ENCODE data around the gene NPIPA3.
"Not testable (repeated sequence)": the region's sequence is repeated elsewhere in the genome, so short reads cannot be mapped to it uniquely, and the experiment has no call there.

Gene NPIPA3

DNA sequence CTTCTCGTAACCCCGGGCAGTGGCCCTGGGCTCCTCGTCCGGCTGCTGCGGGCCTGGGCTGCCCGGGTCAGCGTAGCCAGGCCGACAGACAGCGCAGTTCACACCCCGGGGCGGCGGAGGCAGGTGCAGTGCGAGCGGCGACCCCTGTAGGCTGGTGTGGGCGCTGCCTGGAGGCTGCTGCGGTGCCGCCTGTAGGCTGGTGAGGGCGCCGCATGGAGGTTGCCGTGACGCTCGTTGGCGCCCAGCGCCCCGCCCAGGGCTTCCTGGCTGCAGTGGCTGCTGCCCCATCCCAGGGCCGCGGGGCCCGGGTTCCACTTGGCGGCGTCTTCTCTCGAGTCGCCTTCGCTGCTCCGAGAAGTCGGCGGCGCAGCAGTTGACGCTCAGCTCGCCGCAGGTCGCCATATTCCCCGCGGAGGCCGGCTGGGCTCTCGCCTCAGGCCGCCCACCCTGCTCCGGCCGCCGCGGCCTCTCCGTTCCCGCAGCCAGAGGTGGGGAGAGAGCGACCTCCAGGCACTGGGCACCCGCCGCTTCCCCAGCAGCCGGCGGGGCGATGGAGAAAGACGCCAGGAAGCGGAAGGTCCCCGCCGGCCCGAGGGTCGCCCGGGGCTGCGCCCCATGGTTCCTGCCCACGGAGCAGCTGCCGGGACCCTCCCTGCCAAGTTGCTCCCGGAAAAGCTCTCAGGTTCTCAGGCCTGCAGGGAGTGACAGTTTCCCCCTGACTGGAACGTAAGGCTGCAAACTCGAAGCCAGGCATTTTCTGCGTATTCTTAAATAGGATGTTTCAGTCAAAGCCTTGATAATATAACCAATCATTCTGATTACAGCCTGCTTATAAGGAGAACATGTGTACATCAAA, at the start of gene NPIPA3:
Gene NPIPA3 (plus strand): TSS at position 256 of the 856 bp plus-strand sequence. CDS start 5,533 bp downstream, outside the sequence.
- DNase-seq (ENCODE audit: low read depth in 2 of 2): not testable (repeated sequence)

DNA sequence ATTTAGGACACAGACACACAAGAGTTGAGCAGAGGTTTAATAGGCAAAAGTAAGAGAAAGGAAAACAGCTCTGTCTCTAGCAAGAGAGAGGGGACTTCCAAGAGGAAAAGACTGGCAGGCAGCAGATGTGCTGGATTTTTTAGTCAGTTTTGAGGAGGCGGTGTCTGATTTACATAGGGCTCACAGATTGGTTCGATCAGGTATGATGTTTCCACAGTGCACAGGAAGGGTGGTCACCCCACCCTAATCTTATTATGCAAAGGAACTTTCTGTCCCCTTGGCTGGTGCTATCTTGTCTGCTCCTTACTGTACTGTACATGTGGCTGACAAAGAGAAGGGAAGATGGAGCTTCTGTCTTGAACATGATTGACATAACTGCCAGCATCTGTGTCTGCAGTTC, 45.1 kb upstream of the NPIPA3 start:
- DNase-seq (ENCODE audit: low read depth in 2 of 2): no peak

DNA sequence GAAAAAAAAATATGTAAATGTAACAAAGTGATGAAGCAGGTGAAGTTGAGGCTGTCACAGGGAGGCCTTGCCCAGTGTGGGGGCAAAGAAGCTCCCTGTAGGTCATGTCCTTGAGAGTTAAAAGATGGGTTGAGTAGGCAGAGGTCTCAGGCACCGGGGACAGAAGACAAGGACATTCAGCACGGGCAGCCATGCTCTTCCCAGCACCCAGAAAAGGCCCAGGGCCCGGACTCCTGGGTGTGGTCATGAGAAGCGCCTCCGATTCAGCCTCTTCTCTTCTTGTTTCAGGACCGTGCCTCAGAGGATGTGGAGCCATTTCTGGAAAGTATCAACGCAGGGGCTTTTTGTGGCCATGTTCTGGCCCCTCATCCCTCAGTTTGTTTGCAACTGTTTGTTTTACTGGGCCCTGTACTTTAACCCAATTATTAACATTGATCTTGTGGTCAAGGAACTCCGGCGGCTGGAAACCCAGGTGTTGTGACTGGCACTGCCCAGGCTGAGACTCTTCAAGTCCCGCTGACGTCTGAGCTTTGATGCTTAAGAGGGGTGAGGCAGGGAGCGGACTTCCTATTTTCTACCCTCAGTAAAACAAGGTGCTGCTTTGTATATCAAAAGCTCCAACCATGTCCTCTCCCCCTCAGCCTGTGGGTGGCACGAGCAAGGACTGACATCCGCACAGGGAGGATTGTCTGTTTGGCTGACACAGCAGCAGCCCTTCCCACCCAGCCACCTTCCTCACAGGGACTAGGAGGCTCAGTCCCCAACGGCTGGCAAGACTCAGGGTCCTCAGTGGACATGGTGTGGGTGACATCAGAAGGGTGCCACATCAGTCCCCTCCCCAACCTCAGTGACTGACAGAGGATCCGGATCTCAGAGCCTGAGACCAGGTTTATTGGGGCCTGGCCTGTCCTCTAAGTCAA, 35.6 kb upstream of the NPIPA3 start:
- no peak for DNase-seq (ENCODE audit: low read depth in 2 of 2)

DNA sequence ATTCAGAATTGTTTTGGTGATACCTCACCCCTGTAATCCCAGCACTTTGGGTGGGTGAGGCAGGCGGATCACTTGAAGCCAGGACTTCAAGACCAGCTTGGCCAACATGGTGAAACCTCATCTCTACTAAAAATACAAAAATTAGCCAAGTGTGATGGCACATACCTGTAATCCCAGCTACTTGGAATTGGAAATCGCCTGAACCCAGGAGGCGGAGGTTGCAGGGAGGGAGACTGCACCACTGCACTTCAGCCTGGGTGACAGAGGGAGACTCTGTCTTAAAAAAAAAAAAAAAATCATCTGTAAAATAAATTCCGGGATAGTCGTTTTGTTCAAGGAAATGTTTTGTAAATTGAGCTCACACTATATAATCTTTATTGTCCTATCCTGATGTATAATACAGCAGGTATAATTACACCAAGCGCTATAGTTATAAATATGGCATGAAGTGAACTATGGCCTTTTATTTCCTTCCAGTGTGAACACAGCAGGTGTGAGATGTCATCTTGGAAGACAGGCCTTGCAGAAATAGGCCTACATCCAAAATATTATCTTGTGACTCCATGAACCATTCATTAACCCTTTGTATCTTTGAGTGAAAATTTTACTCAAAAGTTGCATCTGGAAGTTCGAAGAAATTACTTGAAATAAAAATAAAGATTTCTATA, 34.5 kb upstream of the NPIPA3 start:
- no peak for DNase-seq (ENCODE audit: low read depth in 2 of 2)

DNA sequence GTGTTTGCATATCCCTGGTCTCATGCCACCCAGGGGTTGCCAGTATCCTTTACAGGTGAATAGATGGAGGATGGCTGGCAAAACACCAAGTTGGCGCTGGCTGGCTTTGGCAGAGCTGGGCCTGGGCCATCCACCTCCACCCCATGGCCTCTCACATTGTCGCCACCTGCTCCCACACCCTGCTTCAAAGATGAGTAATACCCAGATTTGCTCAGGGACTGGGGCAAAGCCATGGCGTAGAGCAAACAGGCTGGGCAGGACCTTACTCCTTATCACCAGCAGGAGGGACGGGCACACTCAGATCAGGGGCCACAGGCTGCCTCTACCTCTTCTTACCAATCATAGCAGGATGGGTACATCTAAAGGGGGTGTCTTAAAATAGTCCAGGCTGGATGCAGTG, 33.4 kb upstream of the NPIPA3 start:
- DNase-seq (ENCODE audit: low read depth in 2 of 2): no peak

DNA sequence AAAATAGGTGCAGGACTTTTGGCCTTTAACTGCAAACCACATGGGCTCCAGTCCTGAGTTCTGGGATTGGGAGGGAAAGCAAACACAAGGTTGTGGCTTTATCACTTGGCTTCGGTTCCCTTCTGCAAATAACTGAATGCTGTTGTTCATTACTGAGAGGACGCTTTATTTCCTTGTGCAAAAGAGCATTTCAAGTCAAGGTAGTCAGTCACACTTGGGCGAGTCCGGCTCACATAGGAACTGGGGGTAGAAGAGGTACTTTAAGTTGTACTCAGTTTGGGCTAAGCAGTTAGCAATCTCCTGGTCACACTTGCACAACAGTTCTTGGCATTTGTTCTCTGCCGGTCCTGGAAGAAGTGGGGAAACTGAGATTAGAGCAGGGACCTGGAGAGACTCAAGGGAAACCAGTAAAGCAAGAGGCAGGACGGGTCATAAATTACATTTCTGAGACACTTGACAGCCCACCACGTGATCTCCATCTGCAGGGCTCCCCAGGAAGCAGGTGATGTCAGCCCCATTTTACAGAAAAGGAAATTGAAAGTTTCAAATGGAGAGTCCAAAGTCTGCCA, 30.7 kb upstream of the NPIPA3 start:
- no peak for DNase-seq (ENCODE audit: low read depth in 2 of 2)

DNA sequence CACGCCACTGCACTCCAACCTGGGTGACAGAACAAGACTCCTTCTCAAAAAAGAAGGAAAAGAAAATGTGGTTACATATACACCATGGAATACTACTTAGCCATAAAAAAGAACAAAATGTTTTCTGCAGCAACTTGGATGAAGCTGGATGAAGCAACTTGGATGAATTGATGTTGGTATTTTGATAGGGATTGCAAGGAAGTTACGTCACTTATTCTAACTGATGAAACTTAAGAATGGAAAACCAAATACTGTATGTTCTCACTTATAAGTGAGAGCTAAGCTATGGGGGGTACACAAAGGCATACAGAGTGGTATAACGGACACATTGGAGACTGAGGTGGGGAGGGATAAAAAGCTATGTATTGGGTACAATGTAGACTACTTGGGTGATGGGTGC, 26.6 kb upstream of the NPIPA3 start:
- no peak for DNase-seq (ENCODE audit: low read depth in 2 of 2)

DNA sequence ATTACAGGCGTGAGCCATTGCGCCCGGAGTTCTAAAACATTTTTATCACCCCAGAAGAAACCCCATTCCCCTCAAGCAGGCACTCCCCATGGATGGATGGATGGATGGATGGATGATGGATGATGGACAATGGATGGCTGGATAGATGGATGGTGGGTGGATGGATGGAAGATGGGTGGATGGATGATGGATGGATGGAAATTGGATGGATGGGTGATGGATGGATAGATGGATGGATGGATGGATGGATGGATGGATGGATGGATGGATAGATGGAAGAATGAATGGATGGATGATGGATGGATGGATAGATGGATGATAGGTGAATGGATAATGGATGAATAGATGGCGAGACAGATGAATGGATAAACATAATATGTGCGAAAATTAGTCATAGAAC, 25.6 kb upstream of the NPIPA3 start:
- DNase-seq (ENCODE audit: low read depth in 2 of 2): no peak

DNA sequence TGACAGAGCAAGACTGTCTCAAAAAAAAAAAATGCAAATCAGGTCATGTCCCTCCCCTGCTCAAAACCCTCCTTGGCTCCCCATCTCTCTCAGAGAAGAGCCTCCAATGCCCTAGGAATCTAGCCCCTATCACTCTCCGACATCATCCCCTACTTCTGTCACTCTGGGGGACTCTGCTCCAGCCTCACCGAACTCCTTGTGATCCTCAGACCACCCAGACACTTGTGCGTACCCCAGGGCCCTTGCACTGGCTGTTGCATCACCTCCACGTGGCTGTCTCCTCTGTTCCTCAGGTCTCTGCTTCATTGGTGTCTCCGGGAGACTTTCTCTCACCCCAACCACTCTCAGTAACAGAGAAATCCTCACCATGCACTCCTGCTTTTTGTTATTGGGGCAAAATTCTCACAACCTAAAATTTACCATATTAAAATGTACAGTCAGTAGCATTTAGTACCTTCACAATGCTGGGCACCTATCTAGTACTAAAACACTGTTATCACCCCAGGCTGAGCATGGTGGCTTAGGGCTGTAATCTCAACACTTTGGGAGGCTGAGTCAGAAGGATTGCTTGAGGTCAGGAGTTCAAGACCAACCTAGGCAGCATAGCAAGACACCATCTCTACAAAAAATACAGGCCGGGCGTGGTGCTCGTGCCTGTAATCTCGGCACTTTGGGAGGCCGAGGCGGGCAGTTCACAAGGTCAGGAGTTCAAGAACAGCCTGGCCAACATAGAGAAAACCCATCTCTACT, 24.3 kb upstream of the NPIPA3 start:
- DNase-seq (ENCODE audit: low read depth in 2 of 2): no peak

DNA sequence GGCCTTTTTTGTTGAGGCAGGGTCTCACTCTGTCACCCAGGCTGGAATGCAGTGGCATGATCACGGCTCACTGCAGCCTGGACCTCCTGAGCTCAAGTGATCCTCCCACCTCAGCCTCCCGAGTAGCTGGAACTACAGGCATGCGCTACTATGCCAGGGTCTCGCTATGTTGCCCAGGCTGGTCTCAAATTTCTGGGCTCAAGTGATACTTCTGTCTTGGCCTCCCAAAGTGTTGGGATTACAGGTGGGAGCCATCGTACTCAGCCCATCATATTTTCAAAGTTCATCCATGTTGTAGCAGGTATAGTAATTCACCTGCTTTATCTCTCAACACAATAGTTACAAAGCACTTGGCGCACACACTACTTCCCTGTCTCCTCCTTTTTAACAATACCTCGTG, 22.8 kb upstream of the NPIPA3 start:
- not testable (repeated sequence) for DNase-seq (ENCODE audit: low read depth in 2 of 2)

DNA sequence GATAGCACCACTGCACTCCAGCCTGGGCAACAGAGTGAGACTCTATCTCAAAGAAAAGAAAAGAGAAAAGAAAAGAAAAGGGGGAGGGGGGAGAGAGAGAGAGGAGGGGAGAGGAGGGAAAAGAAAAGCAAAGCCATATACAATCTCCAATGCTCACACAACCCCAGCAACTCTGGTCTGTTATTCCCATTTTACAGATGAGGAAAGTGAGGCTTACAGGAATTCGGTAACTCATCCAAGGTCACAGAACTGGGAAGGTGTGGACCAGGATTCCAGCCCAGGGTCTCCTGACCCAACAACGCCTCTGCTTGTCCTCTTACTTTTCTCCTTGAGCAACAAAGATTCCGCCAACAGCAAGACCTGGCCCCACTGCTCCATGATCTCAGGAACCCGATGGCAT, 22.1 kb upstream of the NPIPA3 start:
- no peak for DNase-seq (ENCODE audit: low read depth in 2 of 2)

DNA sequence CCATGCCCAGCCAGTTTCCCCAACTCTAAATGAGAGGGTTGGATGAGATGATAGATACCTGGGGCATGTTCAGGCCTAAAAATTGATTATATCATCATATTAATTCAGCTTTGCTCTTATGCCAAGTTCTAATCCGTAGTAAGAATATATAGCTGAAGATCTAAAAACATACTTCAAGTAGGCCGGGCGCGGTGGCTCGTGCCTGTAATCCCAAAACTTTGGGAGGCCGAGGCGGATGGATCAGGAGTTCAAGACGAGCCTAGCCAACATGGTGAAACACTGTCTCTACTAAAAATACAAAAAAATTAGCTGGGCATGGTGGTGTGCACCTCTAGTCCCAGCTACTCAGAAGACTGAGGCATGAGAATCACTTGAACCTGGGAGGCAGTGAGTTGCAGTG, 21.1 kb upstream of the NPIPA3 start:
- no peak for DNase-seq (ENCODE audit: low read depth in 2 of 2)

DNA sequence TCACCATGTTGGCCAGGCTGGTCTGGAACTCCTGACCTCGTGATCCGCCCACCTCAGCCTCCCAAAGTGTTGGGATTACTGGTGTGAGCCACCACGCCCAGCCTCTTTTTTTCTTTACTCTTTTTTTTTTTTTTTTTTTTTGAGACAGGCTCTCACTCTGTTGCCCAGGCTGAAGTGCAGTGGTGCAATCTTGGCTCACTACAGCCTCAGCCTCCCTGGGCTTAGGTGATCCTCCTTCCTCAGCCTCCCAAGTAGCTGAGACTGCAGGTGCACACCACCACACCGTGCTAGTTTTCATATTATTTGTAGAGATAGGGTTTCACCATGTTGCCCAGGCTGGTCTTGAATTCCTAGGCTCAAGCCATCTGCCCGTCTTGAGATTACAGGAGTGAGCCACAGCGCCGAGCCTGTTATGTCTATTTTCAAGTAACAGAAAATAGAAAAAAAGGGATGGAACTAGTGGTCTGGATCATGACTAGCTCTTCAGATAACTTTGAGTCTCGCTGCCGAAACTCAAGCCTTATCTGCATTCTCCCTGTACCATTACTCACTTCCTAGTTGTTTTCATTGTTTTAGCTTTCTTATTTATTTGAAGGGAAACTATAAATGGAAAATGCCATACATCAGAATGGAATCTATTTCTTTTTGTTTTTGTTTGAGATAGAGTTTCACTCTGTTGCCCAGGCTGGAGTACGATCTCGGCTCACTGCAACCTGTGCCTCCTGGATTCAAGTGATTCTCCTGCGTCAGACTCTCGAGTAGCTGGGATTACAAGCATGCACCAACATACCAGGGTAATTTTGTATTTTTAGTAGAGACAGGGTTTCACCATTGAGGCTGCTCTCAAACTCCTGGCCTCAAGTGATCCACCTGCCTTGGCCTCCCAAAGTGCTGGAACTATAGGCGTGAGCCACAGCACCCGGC, 17.1 kb upstream of the NPIPA3 start:
- not testable (repeated sequence) for DNase-seq (ENCODE audit: low read depth in 2 of 2)

DNA sequence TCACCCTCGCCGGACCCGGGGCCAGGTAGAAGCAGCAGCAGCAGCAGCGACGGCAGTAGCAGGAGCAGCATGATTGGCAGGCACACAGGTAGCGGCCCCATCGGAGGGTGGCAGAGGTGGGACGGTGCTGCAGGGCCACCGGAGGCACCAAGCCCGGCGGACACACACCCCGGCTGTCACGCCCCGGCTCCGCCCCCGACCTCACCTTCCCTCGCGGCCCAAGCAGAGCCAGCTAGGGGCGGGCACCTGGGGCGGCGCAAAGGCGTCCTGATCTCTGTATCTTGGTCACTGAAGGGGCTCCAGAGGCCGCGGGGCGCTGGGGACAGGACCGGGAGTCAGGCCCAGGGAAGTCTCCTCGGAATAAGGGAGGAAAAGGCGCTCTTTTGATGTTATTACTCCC, 9.1 kb upstream of the NPIPA3 start, which contains the start of gene PLA2G10:
Gene PLA2G10 (minus strand): TSS at position 180 of the 400 bp plus-strand sequence. CDS start 79 bp downstream, at position 101.
- not testable (repeated sequence) for DNase-seq (ENCODE audit: low read depth in 2 of 2)

DNA sequence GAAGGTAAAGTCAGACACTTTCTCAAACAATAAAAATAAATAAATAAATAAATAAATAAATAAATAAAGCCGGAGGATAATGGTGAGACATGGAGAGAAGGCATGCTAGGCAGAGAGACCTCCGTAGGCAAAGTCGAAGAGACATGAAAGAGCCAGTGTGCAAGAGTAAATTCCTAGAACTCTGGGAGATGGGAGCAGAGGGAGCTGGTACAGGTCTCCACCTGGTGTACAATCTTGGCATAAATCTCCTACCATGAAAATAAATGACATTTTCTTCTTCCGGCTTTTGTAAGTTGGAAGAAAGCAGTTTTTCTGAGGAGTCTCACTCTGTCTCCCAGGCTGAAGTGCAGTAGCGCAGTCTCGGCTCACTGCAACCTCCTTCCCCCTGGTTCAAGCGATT, 1.4 kb upstream of the NPIPA3 start:
- not testable (repeated sequence) for DNase-seq (ENCODE audit: low read depth in 2 of 2)

DNA sequence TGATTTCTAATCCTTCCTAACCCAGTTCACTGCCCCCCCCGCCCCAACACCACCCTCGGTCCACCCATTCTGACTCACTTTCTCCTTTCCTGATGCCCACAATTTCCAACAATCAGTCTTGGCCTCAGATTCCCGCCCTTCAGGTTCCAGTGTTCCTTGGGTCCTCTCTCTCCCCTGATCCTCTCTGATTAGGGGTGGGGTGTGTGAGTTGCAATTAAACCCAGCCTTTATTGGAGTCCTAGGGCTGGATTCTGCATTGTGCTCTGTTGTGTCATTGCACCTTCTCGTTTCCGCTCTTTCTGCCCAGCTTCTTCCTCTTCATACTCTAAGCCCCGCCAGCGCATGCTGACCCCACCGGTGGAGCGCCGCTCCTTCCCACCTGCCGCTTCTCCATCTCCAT, 539 bp upstream of the NPIPA3 start:
- not testable (repeated sequence) for DNase-seq (ENCODE audit: low read depth in 2 of 2)

DNA sequence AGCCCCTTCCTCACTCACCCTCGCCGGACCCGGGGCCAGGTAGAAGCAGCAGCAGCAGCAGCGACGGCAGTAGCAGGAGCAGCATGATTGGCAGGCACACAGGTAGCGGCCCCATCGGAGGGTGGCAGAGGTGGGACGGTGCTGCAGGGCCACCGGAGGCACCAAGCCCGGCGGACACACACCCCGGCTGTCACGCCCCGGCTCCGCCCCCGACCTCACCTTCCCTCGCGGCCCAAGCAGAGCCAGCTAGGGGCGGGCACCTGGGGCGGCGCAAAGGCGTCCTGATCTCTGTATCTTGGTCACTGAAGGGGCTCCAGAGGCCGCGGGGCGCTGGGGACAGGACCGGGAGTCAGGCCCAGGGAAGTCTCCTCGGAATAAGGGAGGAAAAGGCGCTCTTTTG, 30.0 kb downstream of the NPIPA3 start:
- DNase-seq (ENCODE audit: low read depth in 2 of 2): not testable (repeated sequence)

DNA sequence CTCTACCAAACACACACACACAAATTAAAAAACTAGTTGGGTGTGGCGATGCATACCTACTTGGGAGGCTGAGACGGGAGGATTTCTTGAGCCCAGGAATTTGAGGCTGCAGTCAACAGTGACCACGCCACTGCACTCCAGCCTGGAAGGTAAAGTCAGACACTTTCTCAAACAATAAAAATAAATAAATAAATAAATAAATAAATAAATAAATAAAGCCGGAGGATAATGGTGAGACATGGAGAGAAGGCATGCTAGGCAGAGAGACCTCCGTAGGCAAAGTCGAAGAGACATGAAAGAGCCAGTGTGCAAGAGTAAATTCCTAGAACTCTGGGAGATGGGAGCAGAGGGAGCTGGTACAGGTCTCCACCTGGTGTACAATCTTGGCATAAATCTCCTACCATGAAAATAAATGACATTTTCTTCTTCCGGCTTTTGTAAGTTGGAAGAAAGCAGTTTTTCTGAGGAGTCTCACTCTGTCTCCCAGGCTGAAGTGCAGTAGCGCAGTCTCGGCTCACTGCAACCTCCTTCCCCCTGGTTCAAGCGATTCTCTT, 37.7 kb downstream of the NPIPA3 start:
- not testable (repeated sequence) for DNase-seq (ENCODE audit: low read depth in 2 of 2)

DNA sequence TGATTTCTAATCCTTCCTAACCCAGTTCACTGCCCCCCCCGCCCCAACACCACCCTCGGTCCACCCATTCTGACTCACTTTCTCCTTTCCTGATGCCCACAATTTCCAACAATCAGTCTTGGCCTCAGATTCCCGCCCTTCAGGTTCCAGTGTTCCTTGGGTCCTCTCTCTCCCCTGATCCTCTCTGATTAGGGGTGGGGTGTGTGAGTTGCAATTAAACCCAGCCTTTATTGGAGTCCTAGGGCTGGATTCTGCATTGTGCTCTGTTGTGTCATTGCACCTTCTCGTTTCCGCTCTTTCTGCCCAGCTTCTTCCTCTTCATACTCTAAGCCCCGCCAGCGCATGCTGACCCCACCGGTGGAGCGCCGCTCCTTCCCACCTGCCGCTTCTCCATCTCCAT, 38.6 kb downstream of the NPIPA3 start:
- DNase-seq (ENCODE audit: low read depth in 2 of 2): not testable (repeated sequence)
